ENCODE data around the gene ALDH3B2.

GRCh38 chr11:67704524-67704923, 30.1 kb upstream of the ALDH3B2 start:
- TF ChIP-seq, protein P1, sequence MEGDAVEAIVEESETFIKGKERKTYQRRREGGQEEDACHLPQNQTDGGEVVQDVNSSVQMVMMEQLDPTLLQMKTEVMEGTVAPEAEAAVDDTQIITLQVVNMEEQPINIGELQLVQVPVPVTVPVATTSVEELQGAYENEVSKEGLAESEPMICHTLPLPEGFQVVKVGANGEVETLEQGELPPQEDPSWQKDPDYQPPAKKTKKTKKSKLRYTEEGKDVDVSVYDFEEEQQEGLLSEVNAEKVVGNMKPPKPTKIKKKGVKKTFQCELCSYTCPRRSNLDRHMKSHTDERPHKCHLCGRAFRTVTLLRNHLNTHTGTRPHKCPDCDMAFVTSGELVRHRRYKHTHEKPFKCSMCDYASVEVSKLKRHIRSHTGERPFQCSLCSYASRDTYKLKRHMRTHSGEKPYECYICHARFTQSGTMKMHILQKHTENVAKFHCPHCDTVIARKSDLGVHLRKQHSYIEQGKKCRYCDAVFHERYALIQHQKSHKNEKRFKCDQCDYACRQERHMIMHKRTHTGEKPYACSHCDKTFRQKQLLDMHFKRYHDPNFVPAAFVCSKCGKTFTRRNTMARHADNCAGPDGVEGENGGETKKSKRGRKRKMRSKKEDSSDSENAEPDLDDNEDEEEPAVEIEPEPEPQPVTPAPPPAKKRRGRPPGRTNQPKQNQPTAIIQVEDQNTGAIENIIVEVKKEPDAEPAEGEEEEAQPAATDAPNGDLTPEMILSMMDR (IDR thresholded peaks at IDR 0.05), result no peak
- no peak for TF ChIP-seq POLR2AphosphoS5 (IDR thresholded peaks at IDR 0.05)
- no peak for TF ChIP-seq POLR2A (IDR thresholded peaks at IDR 0.05)

Measured in breast epithelium (tissue), 3 donors.